Vagina (tissue), 2 donors: ENCODE measurements around the gene ZBTB40. TPM values are rescaled to one million over a fixed set of nuclear protein-coding genes. Genes with fewer than 3 reads are reported as not detected.

ENCODE experiments used
- DNase-seq, 2 donors: peaks; one replicate each; pipeline ENCODE4 v3.0.0-alpha.2; 2017; ENCODE audit errors: extremely low spot score in 2 of 2
- H3K27ac ChIP-seq: fragments of 200-600 bp; sonication (generic); one replicate; pipeline ENCODE4 v1.5.1; 2019
- H3K27me3 ChIP-seq: fragments of 200-600 bp; sonication (generic); one replicate; pipeline ENCODE4 v1.5.1; 2019
- H3K36me3 ChIP-seq, 2 donors: fragments of 200-600 bp; sonication (generic); one replicate each; pipeline ENCODE4 v1.5.1; 2017 to 2019
- H3K4me1 ChIP-seq: fragments of 200-600 bp; sonication (generic); one replicate; pipeline ENCODE4 v1.5.1; 2019
- H3K4me3 ChIP-seq, 2 donors: fragments of 200-600 bp; sonication (generic); 1 replicate in 1 of 2; 2 replicates in 1 of 2; pipeline ENCODE4 v1.5.1; 2016 to 2019
- H3K9me3 ChIP-seq: fragments of 200-600 bp; sonication (generic); one replicate; pipeline ENCODE4 v1.5.1; 2019
- CTCF ChIP-seq, 3 experiments: fragments of 450-650 bp in 2 of 3; fragments of 200-600 bp in 1 of 3; sonication (generic) in 1 of 3; IDR thresholded peaks; one replicate each; pipeline ENCODE4 v1.5.1; 2017 to 2019; ENCODE audit warnings: antibody characterized with exemption in 3 of 3, mild to moderate bottlenecking in 2 of 3, moderate library complexity in 2 of 3
- POLR2A ChIP-seq, 2 donors: fragments of 450-650 bp; IDR thresholded peaks; one replicate each; pipeline ENCODE4 v1.6.1; 2017; ENCODE audit warnings: antibody characterized with exemption in 2 of 2, mild to moderate bottlenecking in 2 of 2, moderate library complexity in 2 of 2
- POLR2AphosphoS5 ChIP-seq, 2 donors: sonication (generic); formaldehyde crosslinking; IDR thresholded peaks; one replicate each; pipeline ENCODE4 v1.9.0; 2017; ENCODE audit warnings: antibody characterized with exemption in 2 of 2, mild to moderate bottlenecking in 2 of 2, low read depth in 1 of 2; ENCODE audit not compliant: insufficient read depth in 1 of 2
- intact Hi-C: fragments of 100-400 bp; cut with DNase I; formaldehyde crosslinking; loops from one replicate; pipeline ENCODE4 v1.15.1; 2023
- total RNA-seq: library from RNA; depleted of rRNA; stranded (reverse); fragments of >200 nt; gene quantifications from one replicate; pipeline ENCODE4 v1.2.3, GENCODE V29; 2016

ZBTB40 gene
- total RNA-seq, 1 donor from 2014 or later, result 14.7 TPM

DNA sequence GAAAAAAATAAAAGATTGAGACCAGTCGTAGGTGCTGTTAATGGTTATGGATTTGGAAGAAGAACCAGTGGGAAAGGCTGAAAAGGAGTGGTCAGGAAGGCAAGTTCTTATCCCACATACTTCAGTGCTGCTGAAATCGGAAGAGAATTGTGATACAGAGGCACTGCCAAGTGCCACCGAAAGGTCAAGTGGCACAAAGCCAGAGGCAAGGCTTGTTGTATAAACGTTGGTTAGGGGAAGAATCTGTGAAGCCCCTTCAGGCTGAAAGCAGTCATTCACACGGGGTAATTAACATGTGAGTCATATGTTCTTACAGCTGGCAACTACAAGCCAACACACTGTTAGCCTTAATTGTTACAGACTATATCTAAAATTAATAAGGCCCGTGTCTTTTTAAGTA lies 48.8 kb downstream of the ZBTB40 start:
- Histone ChIP-seq H3K27ac (no peak overlapping the region), H3K4me1 (peaks cover 6% of the 10 kb centered on the region), H3K4me3 (no peak overlapping the region), H3K9me3 (no peaks in the 10 kb centered on the region), H3K27me3 (no peaks in the 10 kb centered on the region), H3K36me3 (peaks cover 0 to 11% of the 10 kb centered on the region in 2 donors)
- intact Hi-C loops, result no loop called here
- TF ChIP-seq CTCF (IDR thresholded peaks at IDR 0.05) (no peak), POLR2AphosphoS5 (IDR thresholded peaks at IDR 0.05; ENCODE audit: insufficient read depth in 1 of 2, low read depth in 1 of 2) (no peak), POLR2A (IDR thresholded peaks at IDR 0.05) (no peak)
- no peak for DNase-seq

- H3K9me3 ChIP-seq, result no peaks in the 10 kb centered on the region
- peaks cover 0 to 19% of the 10 kb centered on the region in 2 donors for H3K36me3 ChIP-seq
- intact Hi-C loops, result no loop called here
- no peak overlapping the region for H3K27ac ChIP-seq
- DNase-seq, result no peak
- TF ChIP-seq CTCF (IDR thresholded peaks at IDR 0.05), result no peak
- no peak for TF ChIP-seq POLR2A (IDR thresholded peaks at IDR 0.05)
- no peak for TF ChIP-seq POLR2AphosphoS5 (IDR thresholded peaks at IDR 0.05; ENCODE audit: insufficient read depth in 1 of 2, low read depth in 1 of 2)
- H3K4me3 ChIP-seq, result no peak overlapping the region
- H3K4me1 ChIP-seq, result peaks cover 6% of the 10 kb centered on the region
- H3K27me3 ChIP-seq, result no peaks in the 10 kb centered on the region
Measured at GRCh38 chr1:22502202-22502601, 50.6 kb downstream of the ZBTB40 start.

DNA sequence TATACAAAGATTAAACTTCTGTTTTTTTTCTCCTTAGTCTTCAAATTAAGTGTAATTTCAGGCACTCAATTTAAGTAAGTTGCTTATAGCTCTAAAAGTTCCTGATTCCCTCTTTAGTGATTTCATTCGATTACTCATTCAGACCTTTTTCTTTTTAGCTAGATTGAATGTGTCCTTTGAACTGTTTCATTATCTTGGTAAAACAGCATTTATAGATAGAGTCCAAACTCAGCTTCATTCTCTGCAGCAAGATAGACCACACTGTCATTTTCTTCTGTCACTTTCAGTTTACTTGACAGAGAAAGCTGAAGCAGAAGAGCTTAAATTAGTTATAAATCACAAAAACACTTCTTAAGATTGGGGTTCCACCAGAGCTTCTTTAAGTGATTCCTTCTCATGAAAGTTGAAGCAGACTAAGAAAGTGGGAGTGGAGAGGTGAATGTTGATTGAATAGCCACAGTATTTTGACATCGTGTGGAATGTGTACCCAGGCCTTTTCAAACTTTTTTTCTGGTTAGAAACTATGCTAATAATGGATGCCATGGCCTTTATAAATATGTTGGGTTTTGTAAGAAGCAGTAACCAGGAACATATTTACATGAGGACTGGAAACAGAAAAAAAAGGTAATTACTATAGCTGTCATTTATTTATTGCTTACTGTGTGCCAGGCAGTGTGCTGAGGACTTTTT lies 52.2 kb downstream of the ZBTB40 start:
- intact Hi-C loops, result no loop called here
- no peak for TF ChIP-seq POLR2AphosphoS5 (IDR thresholded peaks at IDR 0.05; ENCODE audit: insufficient read depth in 1 of 2, low read depth in 1 of 2)
- no peak for TF ChIP-seq POLR2A (IDR thresholded peaks at IDR 0.05)
- no peak for TF ChIP-seq CTCF (IDR thresholded peaks at IDR 0.05)
- Histone ChIP-seq H3K4me3 (no peak overlapping the region), H3K36me3 (peaks cover 0 to 34% of the 10 kb centered on the region in 2 donors), H3K4me1 (peaks cover 6% of the 10 kb centered on the region), H3K9me3 (no peaks in the 10 kb centered on the region), H3K27me3 (no peaks in the 10 kb centered on the region), H3K27ac (no peak overlapping the region)
- no peak for DNase-seq

- TF ChIP-seq POLR2A (IDR thresholded peaks at IDR 0.05) (no peak), POLR2AphosphoS5 (IDR thresholded peaks at IDR 0.05; ENCODE audit: insufficient read depth in 1 of 2, low read depth in 1 of 2) (no peak), CTCF (IDR thresholded peaks at IDR 0.05) (no peak)
- Histone ChIP-seq H3K9me3 (no peaks in the 10 kb centered on the region), H3K36me3 (peaks cover 0 to 54% of the 10 kb centered on the region in 2 donors), H3K4me3 (no peak overlapping the region), H3K27ac (no peak overlapping the region), H3K27me3 (no peaks in the 10 kb centered on the region), H3K4me1 (no peaks in the 10 kb centered on the region)
- DNase-seq, result no peak
- intact Hi-C loops, result no loop called here
Measured at GRCh38 chr1:22506130-22506692, 54.6 kb downstream of the ZBTB40 start.

DNA sequence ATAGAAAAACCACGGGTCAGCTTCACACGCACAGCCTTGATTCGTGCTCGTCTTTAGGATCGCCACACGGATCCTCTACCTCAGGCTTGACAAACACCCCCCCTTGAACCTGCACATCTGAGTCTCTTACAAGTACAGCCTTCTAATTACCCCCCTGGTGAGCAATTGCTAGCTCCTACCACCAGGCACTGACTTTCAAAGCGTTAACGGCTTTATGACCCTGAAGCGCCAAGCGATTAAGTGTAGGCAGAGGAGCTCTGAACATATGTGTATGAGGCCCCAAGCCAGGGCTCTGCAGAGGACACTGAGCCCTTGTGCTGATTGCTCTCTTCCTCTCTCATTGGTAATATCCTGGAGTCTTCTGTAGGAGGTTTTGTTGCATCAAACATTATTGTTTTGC lies 55.9 kb downstream of the ZBTB40 start:
- Histone ChIP-seq H3K36me3 (peaks cover 0 to 67% of the 10 kb centered on the region in 2 donors), H3K27ac (no peak overlapping the region), H3K4me1 (no peaks in the 10 kb centered on the region), H3K9me3 (no peaks in the 10 kb centered on the region), H3K4me3 (no peak overlapping the region), H3K27me3 (no peaks in the 10 kb centered on the region)
- no peak for DNase-seq
- TF ChIP-seq CTCF (IDR thresholded peaks at IDR 0.05) (no peak), POLR2AphosphoS5 (IDR thresholded peaks at IDR 0.05; ENCODE audit: insufficient read depth in 1 of 2, low read depth in 1 of 2) (no peak), POLR2A (IDR thresholded peaks at IDR 0.05) (no peak)
- intact Hi-C loops, result no loop called here
